HG02973 (cell line): ENCODE measurements around the gene ANKRD13A.
"Not testable (repeated sequence)": the region's sequence is repeated elsewhere in the genome, so short reads cannot be mapped to it uniquely, and the experiment has no call there.

Experiments used
- ATAC-seq: cut with Tn5 transposase; IDR thresholded peaks from one replicate; pipeline ENCODE4 v1.9.1; 2021; ENCODE audit warnings: moderate library complexity; ENCODE audit not compliant: unreplicated experiment

The ANKRD13A gene

GRCh38 chr12:110046451-110047187 is 47.4 kb downstream of the ANKRD13A start:
- ATAC-seq: no peak

GRCh38 chr12:110047297-110047940 is 48.2 kb downstream of the ANKRD13A start:
- ATAC-seq: no peak

GRCh38 chr12:110048242-110049027 is 49.2 kb downstream of the ANKRD13A start, which contains the start of gene C12orf76:
TSS of gene C12orf76 (minus strand) at chr12:110048522. CDS start at chr12:110048495, 27 bp downstream.
- peak; percentile 98 for ATAC-seq

- not testable (repeated sequence) for ATAC-seq
These were observed 49.8 kb downstream of the ANKRD13A start for GRCh38 chr12:110049034-110049433.

GRCh38 chr12:110049666-110050065 is 50.4 kb downstream of the ANKRD13A start:
- not testable (repeated sequence) for ATAC-seq

GRCh38 chr12:110050927-110051326 is 51.7 kb downstream of the ANKRD13A start:
- no peak for ATAC-seq

- ATAC-seq: not testable (repeated sequence)
These were observed 56.4 kb downstream of the ANKRD13A start for GRCh38 chr12:110055375-110056352.

GRCh38 chr12:110056643-110057042 is 57.4 kb downstream of the ANKRD13A start:
- ATAC-seq: not testable (repeated sequence)

GRCh38 chr12:110058875-110059615 is 59.8 kb downstream of the ANKRD13A start:
- no peak for ATAC-seq

- ATAC-seq: no peak
These were observed 60.4 kb downstream of the ANKRD13A start for GRCh38 chr12:110059651-110060000.

- ATAC-seq: no peak
These were observed 63.0 kb downstream of the ANKRD13A start for GRCh38 chr12:110062241-110062640.

GRCh38 chr12:110065540-110065939 is 66.3 kb downstream of the ANKRD13A start:
- no peak for ATAC-seq

GRCh38 chr12:110067531-110067930 is 68.3 kb downstream of the ANKRD13A start:
- ATAC-seq: no peak

- ATAC-seq: not testable (repeated sequence)
These were observed 68.9 kb downstream of the ANKRD13A start for GRCh38 chr12:110068115-110068514.

- no peak for ATAC-seq
These were observed 69.4 kb downstream of the ANKRD13A start for GRCh38 chr12:110068654-110069053.

GRCh38 chr12:110071504-110071903 is 72.3 kb downstream of the ANKRD13A start:
- ATAC-seq: no peak

- no peak for ATAC-seq
These were observed 72.7 kb downstream of the ANKRD13A start for GRCh38 chr12:110071967-110072366.

GRCh38 chr12:110072636-110073035 is 73.4 kb downstream of the ANKRD13A start:
- ATAC-seq: not testable (repeated sequence)

GRCh38 chr12:110073049-110073831 is 74.0 kb downstream of the ANKRD13A start:
- ATAC-seq: no peak
